ENCODE data around the gene ZNF467. TPM values are rescaled to one million over a fixed set of nuclear protein-coding genes. Genes with fewer than 3 reads are reported as not detected.

The ZNF467 gene
- total and polyA plus RNA-seq, 7 donors = 0.87 to 2.8 (median 1.7) TPM

DNA sequence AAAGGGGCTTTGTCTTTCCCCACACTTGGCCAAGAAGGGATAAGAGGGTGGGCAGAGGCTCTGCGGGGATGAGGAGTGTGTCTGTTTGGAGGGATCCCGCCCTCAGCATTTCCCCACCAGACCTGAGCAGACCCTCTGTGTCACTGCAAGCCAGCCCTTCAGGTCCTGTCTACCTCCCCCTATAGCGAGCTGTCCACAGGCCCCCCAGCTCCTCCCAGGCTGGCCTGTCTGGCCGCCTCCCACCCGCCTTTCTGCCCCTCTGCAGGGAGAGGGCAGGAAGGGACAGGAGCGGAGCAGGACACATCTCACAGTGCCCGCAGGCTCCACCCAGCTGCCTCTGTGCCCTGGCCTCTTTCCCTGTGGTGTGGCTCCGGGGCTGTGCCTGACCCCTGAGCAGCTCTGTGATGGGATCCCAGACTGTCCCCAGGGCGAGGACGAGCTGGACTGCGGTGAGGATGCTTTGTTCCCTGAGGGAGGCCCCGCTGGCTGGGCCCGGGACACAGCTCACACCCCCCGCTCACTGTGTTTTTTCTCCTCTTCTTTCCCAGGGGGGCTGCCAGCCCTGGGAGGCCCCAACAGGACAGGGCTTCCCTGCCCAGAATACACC, 17.5 kb upstream of the ZNF467 start:
- no peak for DNase-seq
- H3K4me3 ChIP-seq = no peak overlapping the region
- peaks cover 0 to 46% (median 10%) of the 10 kb centered on the region in 3 donors for H3K27me3 ChIP-seq (ENCODE audit: insufficient read depth in 3 of 3, low read length in 2 of 3)
- no peak overlapping the region for H3K27ac ChIP-seq
- WGBS, 3 donors = 82 to 91% (median 86%) methylated on average over 14 of the region's 14 CpGs
- no peaks in the 10 kb centered on the region for H3K4me1 ChIP-seq
- no peaks in the 10 kb centered on the region for H3K36me3 ChIP-seq (ENCODE audit: insufficient read depth in 1 of 2, low read depth in 1 of 2)
- ATAC-seq = no peak
- no peaks in the 10 kb centered on the region for H3K9me3 ChIP-seq
- no peak for TF ChIP-seq CTCF (IDR thresholded peaks at IDR 0.05)
- intact Hi-C loops (cut with DNase I) = no loop called here

GRCh38 chr7:149790146-149790548, 16.8 kb upstream of the ZNF467 start:
- peak in 3 of 4 donors; percentile 35 to 63 (median 38) for ATAC-seq
- peaks cover 0 to 46% (median 10%) of the 10 kb centered on the region in 3 donors for H3K27me3 ChIP-seq (ENCODE audit: insufficient read depth in 3 of 3, low read length in 2 of 3)

DNA sequence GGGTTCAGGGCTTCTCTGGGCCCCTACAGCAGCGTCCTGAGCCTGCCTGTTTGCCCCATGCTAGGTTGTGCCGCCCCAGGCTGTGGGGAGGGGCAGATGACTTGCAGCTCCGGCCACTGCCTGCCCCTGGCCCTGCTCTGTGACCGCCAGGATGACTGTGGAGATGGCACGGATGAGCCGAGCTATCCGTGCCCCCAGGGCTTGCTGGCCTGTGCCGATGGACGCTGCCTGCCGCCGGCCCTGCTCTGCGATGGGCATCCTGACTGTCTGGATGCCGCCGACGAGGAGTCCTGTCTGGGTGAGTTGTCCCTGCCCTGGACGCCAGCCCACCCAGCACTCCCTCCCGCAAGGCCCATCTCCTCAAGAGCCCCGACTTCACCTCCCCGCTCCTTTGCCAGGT, 15.7 kb upstream of the ZNF467 start:
- no peaks in the 10 kb centered on the region for H3K4me1 ChIP-seq
- TF ChIP-seq CTCF (IDR thresholded peaks at IDR 0.05) = no peak
- ATAC-seq = no peak
- peaks cover 0 to 46% (median 10%) of the 10 kb centered on the region in 3 donors for H3K27me3 ChIP-seq (ENCODE audit: insufficient read depth in 3 of 3, low read length in 2 of 3)
- DNase-seq = no peak
- intact Hi-C loops (cut with DNase I) = no loop called here
- H3K4me3 ChIP-seq = no peak overlapping the region
- H3K27ac ChIP-seq = no peak overlapping the region
- WGBS, 3 donors = 81 to 89% (median 82%) methylated on average over 18 to 19 of the region's 19 CpGs
- H3K9me3 ChIP-seq = no peaks in the 10 kb centered on the region
- H3K36me3 ChIP-seq (ENCODE audit: insufficient read depth in 1 of 2, low read depth in 1 of 2) = no peaks in the 10 kb centered on the region

More at GRCh38 chr7:149790146-149790548, 16.8 kb upstream of the ZNF467 start:
- no peaks in the 10 kb centered on the region for H3K36me3 ChIP-seq (ENCODE audit: insufficient read depth in 1 of 2, low read depth in 1 of 2)
- H3K9me3 ChIP-seq = no peaks in the 10 kb centered on the region
- peak; percentile 39 for TF ChIP-seq CTCF (IDR thresholded peaks at IDR 0.05)
- H3K27ac ChIP-seq = no peak overlapping the region
- peak in 1 of 2 donors; percentile 71 for DNase-seq
- no peaks in the 10 kb centered on the region for H3K4me1 ChIP-seq
- intact Hi-C loops (cut with DNase I) = no loop called here
- 4 to 10% (median 5%) methylated on average over 22 to 56 of the region's 56 CpGs for WGBS, 3 donors
- H3K4me3 ChIP-seq = no peak overlapping the region

DNA sequence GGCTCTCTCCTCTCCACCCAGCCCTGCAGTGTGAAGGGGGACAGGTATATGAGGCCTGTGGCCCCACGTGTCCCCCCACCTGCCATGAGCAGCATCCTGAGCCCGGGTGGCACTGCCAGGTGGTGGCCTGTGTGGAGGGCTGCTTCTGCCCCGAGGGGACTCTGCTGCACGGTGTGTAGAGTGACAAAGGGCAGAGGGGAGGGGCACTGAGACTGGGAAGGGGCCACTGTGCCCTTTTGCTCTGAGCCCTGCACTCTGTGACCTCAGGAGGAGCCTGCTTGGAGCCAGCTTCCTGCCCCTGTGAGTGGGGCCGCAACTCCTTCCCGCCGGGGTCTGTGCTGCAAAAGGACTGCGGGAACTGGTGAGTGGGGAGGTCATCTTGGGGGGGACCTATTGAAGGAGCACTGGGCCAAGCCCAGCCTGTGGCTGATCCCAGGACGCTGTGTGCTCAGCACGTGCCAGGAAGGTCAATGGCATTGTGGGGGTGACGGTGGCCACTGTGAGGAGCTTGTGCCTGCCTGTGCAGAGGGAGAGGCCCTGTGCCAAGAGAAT, 15.0 kb upstream of the ZNF467 start:
- H3K27me3 ChIP-seq (ENCODE audit: insufficient read depth in 3 of 3, low read length in 2 of 3) = peaks cover 0 to 46% (median 10%) of the 10 kb centered on the region in 3 donors
- TF ChIP-seq CTCF (IDR thresholded peaks at IDR 0.05) = no peak
- H3K36me3 ChIP-seq (ENCODE audit: insufficient read depth in 1 of 2, low read depth in 1 of 2) = no peaks in the 10 kb centered on the region
- no peaks in the 10 kb centered on the region for H3K9me3 ChIP-seq
- no peak overlapping the region for H3K27ac ChIP-seq
- H3K4me3 ChIP-seq = no peak overlapping the region
- DNase-seq = no peak
- ATAC-seq = no peak
- intact Hi-C loops (cut with DNase I) = no loop called here
- WGBS, 3 donors = 41 to 43% (median 42%) methylated on average over 11 of the region's 11 CpGs
- H3K4me1 ChIP-seq = no peaks in the 10 kb centered on the region

All from psoas muscle (tissue), 8 donors.